SK-N-SH treated with all-trans-retinoic acid at 6 μM for 48 hours (cell line): ENCODE measurements around the gene PBRM1.

Experiments used
- ATAC-seq: fragments of 200-7000 bp; cut with Tn5 transposase; 3 replicates; pipeline ENCODE4 v1.9.1; 2020; ENCODE audit warnings: mild to moderate bottlenecking, moderate library complexity
- CSDC2 ChIP-seq: fragments of 250-450 bp; sonication (Bioruptor Pico); IDR thresholded peaks from 2 replicates; pipeline ENCODE4 v1.5.0; 2020; ENCODE audit warnings: mild to moderate bottlenecking, moderate library complexity
- ESRRG ChIP-seq: fragments of 250-450 bp; sonication (Bioruptor Pico); IDR thresholded peaks from 2 replicates; pipeline ENCODE4 v1.6.1; 2021; ENCODE audit warnings: mild to moderate bottlenecking
- GLIS3 ChIP-seq: fragments of 250-450 bp; sonication (Bioruptor Pico); IDR thresholded peaks from 2 replicates; pipeline ENCODE4 v1.5.0; 2020; ENCODE audit warnings: mild to moderate bottlenecking, moderate library complexity
- POU6F1 ChIP-seq: fragments of 250-450 bp; sonication (Bioruptor Pico); IDR thresholded peaks from 2 replicates; pipeline ENCODE4 v1.8.0; 2021; ENCODE audit warnings: low read depth, mild to moderate bottlenecking, moderate library complexity, borderline replicate concordance
- RARB ChIP-seq: fragments of 250-450 bp; sonication (Bioruptor Pico); IDR thresholded peaks from 2 replicates; pipeline ENCODE4 v1.8.0; 2021; ENCODE audit warnings: mild to moderate bottlenecking, moderate library complexity
- SNAI2 ChIP-seq: fragments of 250-450 bp; sonication (Bioruptor Pico); IDR thresholded peaks from 2 replicates; pipeline ENCODE4 v1.5.0; 2020; ENCODE audit warnings: mild to moderate bottlenecking, moderate library complexity
- TOX ChIP-seq: fragments of 250-450 bp; sonication (Bioruptor Pico); IDR thresholded peaks from 2 replicates; pipeline ENCODE4 v1.8.0; 2021; ENCODE audit warnings: mild to moderate bottlenecking, moderate library complexity, borderline replicate concordance
- ZFP3 ChIP-seq: fragments of 250-450 bp; sonication (Bioruptor Pico); IDR thresholded peaks from 2 replicates; pipeline ENCODE4 v1.5.0; 2020; ENCODE audit warnings: mild to moderate bottlenecking, moderate library complexity
- ZFP30 ChIP-seq: fragments of 450-650 bp; formaldehyde crosslinking; IDR thresholded peaks from 2 replicates; pipeline ENCODE4 v1.5.0; 2022; ENCODE audit warnings: mild to moderate bottlenecking, moderate library complexity
- ZNF70 ChIP-seq: fragments of 450-650 bp; formaldehyde crosslinking; IDR thresholded peaks from 2 replicates; pipeline ENCODE4 v1.5.0; 2020; ENCODE audit warnings: mild to moderate bottlenecking, moderate library complexity
- ZNF8 ChIP-seq: fragments of 450-650 bp; formaldehyde crosslinking; IDR thresholded peaks from 2 replicates; pipeline ENCODE4 v1.5.0; 2020; ENCODE audit warnings: mild to moderate bottlenecking, moderate library complexity
- TF ChIP-seq, protein P1 (sequence below): fragments of 250-450 bp; sonication (Bioruptor Pico); IDR thresholded peaks from 2 replicates; pipeline ENCODE4 v1.5.1; 2021; ENCODE audit warnings: mild to moderate bottlenecking, moderate library complexity
- TF ChIP-seq, protein P2 (sequence below): fragments of 250-450 bp; sonication (Bioruptor Pico); IDR thresholded peaks from 2 replicates; pipeline ENCODE4 v1.8.0; 2020; ENCODE audit warnings: mild to moderate bottlenecking, moderate library complexity, borderline replicate concordance

Gene PBRM1

GRCh38 chr3:52535411-52536111, 150.2 kb downstream of the PBRM1 start (continued):
- TF ChIP-seq, protein P1, sequence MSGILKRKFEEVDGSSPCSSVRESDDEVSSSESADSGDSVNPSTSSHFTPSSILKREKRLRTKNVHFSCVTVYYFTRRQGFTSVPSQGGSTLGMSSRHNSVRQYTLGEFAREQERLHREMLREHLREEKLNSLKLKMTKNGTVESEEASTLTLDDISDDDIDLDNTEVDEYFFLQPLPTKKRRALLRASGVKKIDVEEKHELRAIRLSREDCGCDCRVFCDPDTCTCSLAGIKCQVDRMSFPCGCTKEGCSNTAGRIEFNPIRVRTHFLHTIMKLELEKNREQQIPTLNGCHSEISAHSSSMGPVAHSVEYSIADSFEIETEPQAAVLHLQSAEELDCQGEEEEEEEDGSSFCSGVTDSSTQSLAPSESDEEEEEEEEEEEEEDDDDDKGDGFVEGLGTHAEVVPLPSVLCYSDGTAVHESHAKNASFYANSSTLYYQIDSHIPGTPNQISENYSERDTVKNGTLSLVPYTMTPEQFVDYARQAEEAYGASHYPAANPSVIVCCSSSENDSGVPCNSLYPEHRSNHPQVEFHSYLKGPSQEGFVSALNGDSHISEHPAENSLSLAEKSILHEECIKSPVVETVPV (CRISPR knock-in tag): no peak

DNA sequence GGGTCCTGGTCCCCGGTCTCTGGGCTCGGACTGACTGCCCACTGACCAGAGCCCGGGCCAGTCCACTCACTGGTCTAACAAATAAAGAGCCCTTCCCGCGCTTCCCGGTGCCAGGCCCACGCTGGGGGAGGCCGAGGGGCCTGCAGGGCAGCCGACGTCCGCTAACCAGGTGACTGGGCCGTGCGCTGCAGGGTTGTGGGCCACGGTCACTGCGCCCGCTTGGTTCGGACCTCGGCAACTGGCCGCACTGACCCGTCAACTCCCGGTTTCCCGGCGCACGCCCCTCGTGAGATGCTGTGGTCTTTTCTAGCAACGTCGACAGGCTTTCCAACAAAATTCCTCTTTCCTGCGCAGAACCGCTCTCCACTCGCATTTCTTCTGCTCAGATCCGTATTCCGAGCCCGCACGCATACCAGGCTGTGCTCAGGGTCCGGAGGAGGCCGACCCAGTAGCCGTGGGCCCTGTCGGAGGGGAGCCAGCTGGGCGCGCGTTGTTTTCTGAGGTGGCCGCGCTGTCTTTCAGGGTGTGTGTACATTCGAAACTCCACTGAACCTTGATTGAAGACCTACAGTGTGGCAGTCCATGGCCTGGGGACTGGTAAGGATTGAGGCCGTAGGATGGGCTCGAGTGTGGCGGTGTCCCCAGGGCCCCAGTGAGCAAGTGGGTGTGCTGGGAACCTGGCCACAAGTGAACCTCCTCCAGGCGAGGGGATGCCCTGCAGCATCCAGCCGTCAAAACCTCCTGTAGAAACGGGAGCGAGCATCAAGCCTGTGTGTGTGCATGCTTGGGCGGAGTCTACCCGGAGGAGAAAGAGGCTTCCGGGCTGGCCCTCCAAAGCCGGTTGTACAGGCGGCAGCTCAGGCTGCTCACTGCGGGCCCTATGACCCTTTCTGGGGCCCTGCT, 151.2 kb downstream of the PBRM1 start:
- TF ChIP-seq ZFP3 (CRISPR knock-in tag) (no peak), GLIS3 (CRISPR knock-in tag) (no peak), ESRRG (CRISPR knock-in tag) (no peak), RARB (no peak), ZNF8 (CRISPR knock-in tag) (no peak), POU6F1 (no peak), TOX (no peak)
- TF ChIP-seq, all 23 proteins: peak for 0
- no peak; the same call in 2 of the 3 replicates for ATAC-seq

- TF ChIP-seq CSDC2 (CRISPR knock-in tag) (no peak), ZNF8 (CRISPR knock-in tag) (no peak), TOX (no peak)
- TF ChIP-seq, protein P2, sequence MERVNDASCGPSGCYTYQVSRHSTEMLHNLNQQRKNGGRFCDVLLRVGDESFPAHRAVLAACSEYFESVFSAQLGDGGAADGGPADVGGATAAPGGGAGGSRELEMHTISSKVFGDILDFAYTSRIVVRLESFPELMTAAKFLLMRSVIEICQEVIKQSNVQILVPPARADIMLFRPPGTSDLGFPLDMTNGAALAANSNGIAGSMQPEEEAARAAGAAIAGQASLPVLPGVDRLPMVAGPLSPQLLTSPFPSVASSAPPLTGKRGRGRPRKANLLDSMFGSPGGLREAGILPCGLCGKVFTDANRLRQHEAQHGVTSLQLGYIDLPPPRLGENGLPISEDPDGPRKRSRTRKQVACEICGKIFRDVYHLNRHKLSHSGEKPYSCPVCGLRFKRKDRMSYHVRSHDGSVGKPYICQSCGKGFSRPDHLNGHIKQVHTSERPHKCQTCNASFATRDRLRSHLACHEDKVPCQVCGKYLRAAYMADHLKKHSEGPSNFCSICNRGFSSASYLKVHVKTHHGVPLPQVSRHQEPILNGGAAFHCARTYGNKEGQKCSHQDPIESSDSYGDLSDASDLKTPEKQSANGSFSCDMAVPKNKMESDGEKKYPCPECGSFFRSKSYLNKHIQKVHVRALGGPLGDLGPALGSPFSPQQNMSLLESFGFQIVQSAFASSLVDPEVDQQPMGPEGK (CRISPR knock-in tag): 0 out of 2 replicates have a peak, but pooled peaks have one; percentile 32
- ATAC-seq: peak; percentile 14
Observed at GRCh38 chr3:52533623-52534280, 152.0 kb downstream of the PBRM1 start, which contains the start of gene NT5DC2. NT5DC2 (minus strand) TSS chr3:52533857; CDS start chr3:52533737, 120 bp downstream.

GRCh38 chr3:52532838-52533622, 152.7 kb downstream of the PBRM1 start:
- ATAC-seq: 0 out of 3 replicates have a peak, but pooled peaks have one; percentile 0
- TF ChIP-seq ZNF8 (CRISPR knock-in tag): no peak
- TF ChIP-seq, protein P2 (CRISPR knock-in tag): no peak

GRCh38 chr3:52532517-52532837, 153.2 kb downstream of the PBRM1 start:
- ATAC-seq: no peak
- no peak for TF ChIP-seq ZNF8 (CRISPR knock-in tag)
- no peak for TF ChIP-seq ZNF70 (CRISPR knock-in tag)
- TF ChIP-seq, protein P1 (CRISPR knock-in tag): no peak
- no peak for TF ChIP-seq ZFP30 (CRISPR knock-in tag)
- TF ChIP-seq RARB: no peak
- TF ChIP-seq SNAI2 (CRISPR knock-in tag): no peak
- no peak for TF ChIP-seq POU6F1
- no peak for TF ChIP-seq ZFP3 (CRISPR knock-in tag)
